HG02642 (cell line): ENCODE results near the gene ADH4.
"Not testable (repeated sequence)": the region's sequence is repeated elsewhere in the genome, so short reads cannot be mapped to it uniquely, and the experiment has no call there.

Experiments used
- ATAC-seq: cut with Tn5 transposase; IDR thresholded peaks from one replicate; pipeline ENCODE4 v1.9.1; 2021; ENCODE audit warnings: mild to moderate bottlenecking; ENCODE audit not compliant: unreplicated experiment, poor library complexity

The ADH4 gene

GRCh38 chr4:99088023-99088449 is 56.1 kb downstream of the ADH4 start:
- peak; percentile 28 for ATAC-seq

GRCh38 chr4:99084595-99084994 is 59.5 kb downstream of the ADH4 start:
- no peak for ATAC-seq

DNA sequence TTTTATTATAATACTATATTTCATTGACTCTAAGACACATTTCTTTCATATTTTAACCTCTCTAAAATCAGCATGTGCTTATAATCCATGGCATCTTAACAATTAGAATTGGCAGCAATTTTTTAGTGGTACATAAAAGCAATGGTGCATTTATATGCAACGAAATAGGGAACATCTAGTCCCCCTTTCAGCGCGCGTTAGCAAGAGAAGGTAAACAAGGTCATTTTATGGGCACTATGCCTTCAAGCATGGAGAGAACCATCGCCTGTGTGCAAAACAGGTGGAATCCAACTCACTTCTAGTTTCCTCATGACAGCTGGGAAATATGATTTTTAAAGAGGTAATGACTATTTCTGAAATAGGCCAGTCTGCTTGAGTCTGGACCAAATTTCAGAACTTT is 61.9 kb downstream of the ADH4 start:
- ATAC-seq, result no peak

DNA sequence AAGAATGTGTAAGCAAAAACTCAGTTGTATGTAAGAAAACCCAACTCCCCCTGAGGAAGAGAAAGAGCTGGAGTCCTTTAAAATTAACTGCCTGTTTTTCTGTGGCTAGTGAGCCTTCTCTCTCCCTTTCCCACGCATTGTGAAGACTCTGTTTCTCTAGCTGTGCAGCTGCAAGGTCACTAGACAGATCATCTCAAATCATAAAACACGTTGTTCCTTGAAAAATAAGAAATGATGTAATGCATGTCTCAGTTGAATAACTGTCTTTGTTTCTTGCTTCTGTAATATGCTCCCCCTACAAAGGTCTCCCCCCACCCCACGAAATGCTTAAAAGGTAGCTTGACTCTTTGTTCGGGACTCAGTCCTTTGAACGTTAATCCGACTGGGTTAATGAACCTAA is 63.2 kb downstream of the ADH4 start:
- ATAC-seq, result not testable (repeated sequence)

- ATAC-seq, result no peak
Measured at GRCh38 chr4:99079625-99080295, 64.3 kb downstream of the ADH4 start.

- ATAC-seq, result no peak
Measured at GRCh38 chr4:99078931-99079624, 65.0 kb downstream of the ADH4 start.

GRCh38 chr4:99078336-99078735 is 65.8 kb downstream of the ADH4 start:
- ATAC-seq, result no peak

DNA sequence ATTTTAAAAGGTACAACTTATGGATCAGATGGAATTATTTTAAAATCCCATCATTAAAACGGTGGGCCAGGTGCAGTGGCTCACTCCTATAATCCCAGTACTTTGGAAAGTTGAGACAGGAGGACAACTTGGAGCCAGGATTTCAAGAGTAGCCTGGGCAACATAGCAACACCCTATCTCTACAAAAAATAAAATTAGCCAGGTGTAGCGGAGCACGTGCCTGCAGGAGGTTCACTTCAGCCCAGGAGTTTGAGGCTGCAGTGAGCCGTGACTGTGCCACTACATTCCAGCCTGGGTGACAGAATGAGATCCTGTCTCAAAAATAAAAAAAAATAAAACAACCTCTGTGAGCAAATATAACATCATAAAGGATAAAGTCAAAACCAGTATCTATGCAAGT is 66.9 kb downstream of the ADH4 start:
- ATAC-seq, result no peak

- no peak for ATAC-seq
Measured at GRCh38 chr4:99076292-99076976, 67.7 kb downstream of the ADH4 start.

DNA sequence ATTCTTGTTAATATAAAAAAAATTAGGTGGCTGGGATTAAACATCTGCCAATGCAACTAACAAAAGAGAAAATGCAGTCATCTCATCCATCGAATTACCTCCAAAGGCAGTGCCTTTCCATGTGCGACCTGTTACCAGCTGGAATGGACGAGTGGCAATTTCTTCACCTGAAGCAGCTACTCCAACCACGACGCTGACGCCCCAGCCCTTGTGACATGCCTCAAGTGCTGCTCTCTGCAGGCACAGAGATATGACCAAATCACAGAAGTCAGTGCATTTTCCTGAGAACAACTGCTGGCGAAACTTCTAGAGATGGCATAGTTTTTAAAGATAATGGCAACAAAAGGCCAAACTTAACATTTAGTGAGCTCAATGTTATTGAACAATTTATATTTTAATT is 69.3 kb downstream of the ADH4 start:
- no peak for ATAC-seq
